ENCODE measurements around the gene SUN3.

DNA sequence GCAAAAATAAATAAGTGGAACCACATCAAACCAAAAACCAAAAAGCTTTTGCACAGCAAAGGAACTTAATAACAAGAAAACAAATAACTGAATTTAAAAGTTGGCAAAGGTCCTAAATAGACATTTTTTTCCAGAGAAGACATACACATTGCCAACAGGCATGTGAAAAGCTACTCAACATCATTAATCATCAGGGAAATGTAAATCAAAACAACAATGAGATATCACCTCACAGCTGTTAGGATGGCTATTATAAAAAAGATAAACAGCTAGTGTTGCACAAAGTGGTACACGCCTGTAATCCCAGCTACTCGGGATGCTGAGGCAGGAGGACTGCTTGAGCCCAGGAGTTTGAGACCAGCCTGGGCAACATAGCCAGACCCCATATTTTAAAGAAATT is 2.2 kb upstream of the SUN3 start:
- TF ChIP-seq, protein P1, sequence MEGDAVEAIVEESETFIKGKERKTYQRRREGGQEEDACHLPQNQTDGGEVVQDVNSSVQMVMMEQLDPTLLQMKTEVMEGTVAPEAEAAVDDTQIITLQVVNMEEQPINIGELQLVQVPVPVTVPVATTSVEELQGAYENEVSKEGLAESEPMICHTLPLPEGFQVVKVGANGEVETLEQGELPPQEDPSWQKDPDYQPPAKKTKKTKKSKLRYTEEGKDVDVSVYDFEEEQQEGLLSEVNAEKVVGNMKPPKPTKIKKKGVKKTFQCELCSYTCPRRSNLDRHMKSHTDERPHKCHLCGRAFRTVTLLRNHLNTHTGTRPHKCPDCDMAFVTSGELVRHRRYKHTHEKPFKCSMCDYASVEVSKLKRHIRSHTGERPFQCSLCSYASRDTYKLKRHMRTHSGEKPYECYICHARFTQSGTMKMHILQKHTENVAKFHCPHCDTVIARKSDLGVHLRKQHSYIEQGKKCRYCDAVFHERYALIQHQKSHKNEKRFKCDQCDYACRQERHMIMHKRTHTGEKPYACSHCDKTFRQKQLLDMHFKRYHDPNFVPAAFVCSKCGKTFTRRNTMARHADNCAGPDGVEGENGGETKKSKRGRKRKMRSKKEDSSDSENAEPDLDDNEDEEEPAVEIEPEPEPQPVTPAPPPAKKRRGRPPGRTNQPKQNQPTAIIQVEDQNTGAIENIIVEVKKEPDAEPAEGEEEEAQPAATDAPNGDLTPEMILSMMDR (IDR thresholded peaks at IDR 0.05) = no peak
- TF ChIP-seq EZH2 (IDR thresholded peaks at IDR 0.05) = no peak

Measured in neural progenitor cell (in vitro differentiated cells).